ENCODE results near the gene FOSL2.

FOSL2 gene

DNA sequence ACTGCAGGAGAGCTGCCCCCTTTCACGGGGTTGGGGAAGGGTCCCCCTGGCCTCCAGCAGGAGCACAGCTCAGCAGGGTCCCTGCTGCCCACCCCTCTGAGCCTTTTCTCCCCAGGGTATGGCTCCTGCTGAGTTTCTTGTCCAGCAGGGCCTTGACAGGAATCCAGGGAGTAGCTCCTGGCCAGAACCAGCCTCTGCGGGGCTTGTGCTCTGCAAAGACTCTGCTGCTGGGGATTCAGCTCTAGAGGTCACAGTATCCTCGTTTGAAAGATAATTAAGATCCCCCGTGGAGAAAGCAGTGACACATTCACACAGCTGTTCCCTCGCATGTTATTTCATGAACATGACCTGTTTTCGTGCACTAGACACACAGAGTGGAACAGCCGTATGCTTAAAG is 21.2 kb downstream of the FOSL2 start:
- Histone ChIP-seq H2AFZ (ENCODE audit: low read length) (no peak overlapping the region), H3K27ac (ENCODE audit: low read depth, low read length, poor library complexity, severe bottlenecking) (no peak overlapping the region), H3K79me2 (ENCODE audit: insufficient read depth, low read length) (no peaks in the 10 kb centered on the region), H3K9me2 (ENCODE audit: low read depth, low read length) (no peaks in the 10 kb centered on the region), H3K9ac (ENCODE audit: low read length) (no peak overlapping the region), H3F3A (ENCODE audit: insufficient read depth, low read length) (no peaks in the 10 kb centered on the region), H3K36me3 (ENCODE audit: insufficient read depth, low read length) (no peaks in the 10 kb centered on the region), H3K4me1 (ENCODE audit: insufficient read depth, low read length, severe bottlenecking) (no peaks in the 10 kb centered on the region), H4K20me1 (ENCODE audit: insufficient read depth, low read length) (no peaks in the 10 kb centered on the region), H3K27me3 (ENCODE audit: insufficient read depth, low read length) (no peaks in the 10 kb centered on the region), H3K9me3 (ENCODE audit: low read length) (no peaks in the 10 kb centered on the region), H3K4me3 (ENCODE audit: low read depth, low read length, poor library complexity, severe bottlenecking) (no peak overlapping the region), H3K4me2 (ENCODE audit: low read length) (no peak overlapping the region)
- TF ChIP-seq EZH2 (IDR thresholded peaks at IDR 0.05; ENCODE audit: borderline replicate concordance, low read length), result no peak
- TF ChIP-seq, protein P1, sequence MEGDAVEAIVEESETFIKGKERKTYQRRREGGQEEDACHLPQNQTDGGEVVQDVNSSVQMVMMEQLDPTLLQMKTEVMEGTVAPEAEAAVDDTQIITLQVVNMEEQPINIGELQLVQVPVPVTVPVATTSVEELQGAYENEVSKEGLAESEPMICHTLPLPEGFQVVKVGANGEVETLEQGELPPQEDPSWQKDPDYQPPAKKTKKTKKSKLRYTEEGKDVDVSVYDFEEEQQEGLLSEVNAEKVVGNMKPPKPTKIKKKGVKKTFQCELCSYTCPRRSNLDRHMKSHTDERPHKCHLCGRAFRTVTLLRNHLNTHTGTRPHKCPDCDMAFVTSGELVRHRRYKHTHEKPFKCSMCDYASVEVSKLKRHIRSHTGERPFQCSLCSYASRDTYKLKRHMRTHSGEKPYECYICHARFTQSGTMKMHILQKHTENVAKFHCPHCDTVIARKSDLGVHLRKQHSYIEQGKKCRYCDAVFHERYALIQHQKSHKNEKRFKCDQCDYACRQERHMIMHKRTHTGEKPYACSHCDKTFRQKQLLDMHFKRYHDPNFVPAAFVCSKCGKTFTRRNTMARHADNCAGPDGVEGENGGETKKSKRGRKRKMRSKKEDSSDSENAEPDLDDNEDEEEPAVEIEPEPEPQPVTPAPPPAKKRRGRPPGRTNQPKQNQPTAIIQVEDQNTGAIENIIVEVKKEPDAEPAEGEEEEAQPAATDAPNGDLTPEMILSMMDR (IDR thresholded peaks at IDR 0.05; ENCODE audit: low read length), result no peak

DNA sequence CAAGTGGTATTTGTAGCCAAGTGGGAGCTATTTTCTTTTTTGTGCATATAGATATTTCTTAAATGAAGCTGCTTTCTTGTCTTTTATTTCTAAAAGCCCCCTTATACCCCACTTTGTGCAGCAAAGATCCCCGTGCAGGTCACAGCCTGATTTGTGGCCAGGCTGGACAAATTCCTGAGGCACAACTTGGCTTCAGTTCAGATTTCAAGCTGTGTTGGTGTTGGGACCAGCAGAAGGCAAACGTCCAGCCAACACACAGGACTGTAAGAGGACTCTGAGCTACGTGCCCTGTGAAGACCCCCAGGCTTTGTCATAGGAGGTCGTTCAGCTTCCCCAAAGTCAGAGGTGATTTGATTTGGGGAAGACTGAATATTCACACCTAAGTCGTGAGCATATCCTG is 21.9 kb downstream of the FOSL2 start:
- no peaks in the 10 kb centered on the region for H3F3A ChIP-seq (ENCODE audit: insufficient read depth, low read length)
- no peaks in the 10 kb centered on the region for H3K4me1 ChIP-seq (ENCODE audit: insufficient read depth, low read length, severe bottlenecking)
- H2AFZ ChIP-seq (ENCODE audit: low read length), result no peak overlapping the region
- no peak overlapping the region for H3K9ac ChIP-seq (ENCODE audit: low read length)
- no peaks in the 10 kb centered on the region for H3K79me2 ChIP-seq (ENCODE audit: insufficient read depth, low read length)
- no peaks in the 10 kb centered on the region for H3K9me3 ChIP-seq (ENCODE audit: low read length)
- TF ChIP-seq EZH2 (IDR thresholded peaks at IDR 0.05; ENCODE audit: borderline replicate concordance, low read length), result no peak
- TF ChIP-seq, protein P1 (IDR thresholded peaks at IDR 0.05; ENCODE audit: low read length), result no peak
- H3K4me2 ChIP-seq (ENCODE audit: low read length), result no peak overlapping the region
- H3K36me3 ChIP-seq (ENCODE audit: insufficient read depth, low read length), result no peaks in the 10 kb centered on the region
- H3K27me3 ChIP-seq (ENCODE audit: insufficient read depth, low read length), result no peaks in the 10 kb centered on the region
- H3K4me3 ChIP-seq (ENCODE audit: low read depth, low read length, poor library complexity, severe bottlenecking), result no peak overlapping the region
- H3K27ac ChIP-seq (ENCODE audit: low read depth, low read length, poor library complexity, severe bottlenecking), result no peak overlapping the region
- no peaks in the 10 kb centered on the region for H3K9me2 ChIP-seq (ENCODE audit: low read depth, low read length)
- H4K20me1 ChIP-seq (ENCODE audit: insufficient read depth, low read length), result no peaks in the 10 kb centered on the region

DNA sequence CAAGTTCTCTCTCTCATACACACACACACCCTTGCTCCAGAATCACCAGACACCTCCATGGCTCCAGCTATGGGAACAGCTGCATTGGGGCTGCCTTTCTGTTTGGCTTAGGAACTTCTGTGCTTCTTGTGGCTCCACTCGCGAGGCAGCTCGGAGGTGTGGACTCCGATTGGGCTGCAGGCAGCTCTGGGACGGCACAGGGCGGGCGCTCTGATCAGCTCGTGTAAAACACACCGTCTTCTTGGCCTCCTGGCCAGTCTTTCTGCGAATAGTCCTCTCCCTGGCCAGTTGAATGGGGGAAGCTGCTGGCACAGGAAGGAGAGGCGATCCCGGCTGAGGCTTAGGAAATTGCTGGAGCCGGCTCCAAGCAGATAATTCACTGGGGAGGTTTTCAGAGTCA is 22.4 kb downstream of the FOSL2 start:
- H3K4me1 ChIP-seq (ENCODE audit: insufficient read depth, low read length, severe bottlenecking), result no peaks in the 10 kb centered on the region
- H3F3A ChIP-seq (ENCODE audit: insufficient read depth, low read length), result no peaks in the 10 kb centered on the region
- no peak for TF ChIP-seq EZH2 (IDR thresholded peaks at IDR 0.05; ENCODE audit: borderline replicate concordance, low read length)
- TF ChIP-seq, protein P1 (IDR thresholded peaks at IDR 0.05; ENCODE audit: low read length), result no peak
- no peaks in the 10 kb centered on the region for H3K9me2 ChIP-seq (ENCODE audit: low read depth, low read length)
- H3K4me3 ChIP-seq (ENCODE audit: low read depth, low read length, poor library complexity, severe bottlenecking), result no peak overlapping the region
- H3K36me3 ChIP-seq (ENCODE audit: insufficient read depth, low read length), result no peaks in the 10 kb centered on the region
- H3K79me2 ChIP-seq (ENCODE audit: insufficient read depth, low read length), result no peaks in the 10 kb centered on the region
- no peaks in the 10 kb centered on the region for H4K20me1 ChIP-seq (ENCODE audit: insufficient read depth, low read length)
- H2AFZ ChIP-seq (ENCODE audit: low read length), result no peak overlapping the region
- no peak overlapping the region for H3K9ac ChIP-seq (ENCODE audit: low read length)
- no peaks in the 10 kb centered on the region for H3K9me3 ChIP-seq (ENCODE audit: low read length)
- no peaks in the 10 kb centered on the region for H3K27me3 ChIP-seq (ENCODE audit: insufficient read depth, low read length)
- H3K4me2 ChIP-seq (ENCODE audit: low read length), result no peak overlapping the region
- no peak overlapping the region for H3K27ac ChIP-seq (ENCODE audit: low read depth, low read length, poor library complexity, severe bottlenecking)
